NK-92 treated with Interleukin-12 subunit alpha and Interleukin-12 subunit beta, amount 100 ng/mL, for 24 hours (cell line): ENCODE results near the gene TTLL8.

Experiments
- DNase-seq: peaks from one replicate; lab custom pipeline; 2025; lab: John Stamatoyannopoulos, UW

The TTLL8 gene

DNA sequence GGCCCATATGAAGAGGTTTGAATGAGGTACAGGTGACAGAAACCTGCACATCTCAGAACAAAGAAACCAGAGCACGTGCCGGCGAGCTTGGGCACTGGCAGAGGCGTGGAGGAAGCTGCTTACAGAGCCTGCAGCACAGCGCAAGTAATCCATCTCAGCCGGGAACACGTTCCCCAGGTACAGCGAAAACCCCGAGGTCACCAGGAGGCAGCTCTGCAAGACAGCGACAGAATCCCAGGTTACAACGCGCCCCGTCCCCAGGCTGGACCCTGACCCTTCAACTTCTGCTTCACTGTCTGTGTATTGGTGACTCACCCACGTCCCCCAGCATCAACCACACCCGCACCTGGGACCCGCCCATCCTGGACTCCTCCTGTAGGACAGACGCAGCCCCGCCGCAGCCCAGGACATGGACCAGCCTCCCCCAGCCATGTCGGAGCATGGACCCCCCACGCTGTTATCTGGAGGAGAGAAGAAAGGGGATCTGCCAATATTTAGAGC is 24.9 kb upstream of the TTLL8 start:
- DNase-seq: no peak

- no peak for DNase-seq
Observed at GRCh38 chr22:50082197-50082715, 24.2 kb upstream of the TTLL8 start.

- no peak for DNase-seq
Observed at GRCh38 chr22:50081426-50082196, 23.5 kb upstream of the TTLL8 start.

GRCh38 chr22:50080077-50080465 is 22.0 kb upstream of the TTLL8 start:
- no peak for DNase-seq

DNA sequence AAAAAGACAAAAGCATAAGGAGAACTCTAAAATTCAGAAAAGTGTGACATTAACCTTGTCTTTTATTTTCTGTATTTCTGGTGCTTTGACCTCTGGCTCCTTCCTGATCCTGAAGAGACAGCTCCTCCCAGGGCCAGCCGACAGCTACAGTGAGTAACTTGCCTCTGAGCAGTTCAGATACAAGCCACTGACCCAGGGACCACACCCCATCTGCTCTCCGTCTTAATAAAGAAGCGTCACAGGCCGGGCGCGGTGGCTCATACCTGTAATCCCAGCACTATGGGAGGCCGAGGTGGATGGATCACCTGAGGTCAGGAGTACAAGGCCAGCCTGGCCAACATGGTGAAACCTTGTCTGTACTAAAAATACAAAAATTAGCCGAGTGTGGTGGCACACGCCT is 20.7 kb upstream of the TTLL8 start:
- no peak for DNase-seq

DNA sequence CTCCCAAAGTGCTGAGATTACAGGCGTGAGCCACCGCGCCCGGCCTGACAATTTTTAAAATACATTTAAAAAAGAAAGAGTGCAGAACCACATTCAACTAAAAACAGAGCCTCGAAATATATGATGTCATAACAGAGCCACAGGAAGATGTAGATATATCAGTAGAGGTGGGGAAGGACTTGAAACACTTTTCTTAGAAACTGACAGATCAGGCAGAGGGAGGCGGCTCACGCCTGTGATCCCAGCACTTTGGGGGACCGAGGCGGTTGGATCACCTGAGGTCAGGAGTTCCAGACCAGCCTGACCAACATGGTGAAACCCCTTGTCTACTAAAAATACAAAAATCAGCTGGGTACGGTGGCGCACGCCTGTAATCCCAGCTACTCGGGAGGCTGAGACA is 20.1 kb upstream of the TTLL8 start:
- DNase-seq: no peak

DNA sequence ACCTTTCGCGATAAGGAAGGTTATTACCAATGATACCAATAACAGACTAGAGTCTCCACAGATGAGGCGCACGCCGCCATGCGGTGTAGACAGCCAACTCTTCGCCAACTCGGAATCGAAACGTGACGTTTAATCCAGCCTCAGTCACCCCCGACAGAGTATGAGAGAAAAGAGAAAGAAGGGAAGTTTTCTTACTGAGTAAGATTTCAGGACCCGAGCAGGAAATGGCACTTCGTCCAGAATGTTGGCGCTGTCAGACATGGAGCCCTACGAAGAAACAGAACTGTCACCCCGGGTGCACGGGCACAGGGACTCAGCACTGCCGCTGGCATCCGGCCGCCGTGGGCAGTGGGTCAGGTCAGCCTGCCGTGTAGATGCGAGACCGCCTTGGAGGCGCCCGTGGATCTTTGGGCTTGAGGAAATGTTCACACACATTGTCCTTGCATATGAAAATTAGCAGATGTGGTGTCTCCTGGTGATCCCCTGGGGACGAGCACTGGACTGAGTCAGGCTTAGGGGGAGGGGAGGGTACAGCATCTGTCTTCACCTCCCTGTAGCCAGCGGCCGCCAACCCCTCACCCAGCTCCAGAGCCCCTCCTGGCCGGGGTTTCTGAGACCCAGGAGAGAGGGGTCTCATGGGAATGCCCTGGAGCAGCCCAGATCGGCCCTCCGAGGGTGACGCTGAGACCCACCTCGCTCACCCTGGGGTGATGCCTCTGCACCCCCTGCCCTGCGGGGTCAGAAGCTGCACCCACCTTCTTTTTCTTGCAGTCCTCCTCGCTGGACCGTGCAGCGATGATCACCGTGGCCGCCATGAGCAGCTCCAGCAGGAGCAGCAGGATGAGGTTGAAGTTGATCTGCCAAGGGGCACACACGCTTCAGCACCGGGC is 18.8 kb upstream of the TTLL8 start:
- no peak for DNase-seq

- DNase-seq: no peak
Observed at GRCh38 chr22:50074551-50075530, 16.7 kb upstream of the TTLL8 start.

DNA sequence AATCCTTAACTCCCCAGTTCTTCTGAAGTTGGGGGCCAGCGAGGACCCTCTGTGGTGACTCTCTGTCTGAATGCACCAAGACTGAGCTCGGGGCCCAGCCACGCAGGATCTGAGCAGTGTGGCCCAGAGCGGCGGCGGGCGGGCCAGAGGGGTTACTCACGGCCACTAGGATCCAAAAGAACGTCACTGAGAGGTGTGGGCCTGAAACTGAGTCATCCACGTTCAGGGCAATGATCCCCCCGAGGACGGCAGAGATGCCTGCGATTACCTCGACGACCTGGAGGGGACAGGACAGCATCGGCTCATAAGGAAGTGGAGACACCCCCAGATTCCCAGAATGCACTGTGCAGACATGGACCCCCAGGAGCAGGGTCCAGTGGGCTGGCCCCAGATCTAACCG is 16.0 kb upstream of the TTLL8 start:
- no peak for DNase-seq

- no peak for DNase-seq
Observed at GRCh38 chr22:50072714-50073538, 14.8 kb upstream of the TTLL8 start.

DNA sequence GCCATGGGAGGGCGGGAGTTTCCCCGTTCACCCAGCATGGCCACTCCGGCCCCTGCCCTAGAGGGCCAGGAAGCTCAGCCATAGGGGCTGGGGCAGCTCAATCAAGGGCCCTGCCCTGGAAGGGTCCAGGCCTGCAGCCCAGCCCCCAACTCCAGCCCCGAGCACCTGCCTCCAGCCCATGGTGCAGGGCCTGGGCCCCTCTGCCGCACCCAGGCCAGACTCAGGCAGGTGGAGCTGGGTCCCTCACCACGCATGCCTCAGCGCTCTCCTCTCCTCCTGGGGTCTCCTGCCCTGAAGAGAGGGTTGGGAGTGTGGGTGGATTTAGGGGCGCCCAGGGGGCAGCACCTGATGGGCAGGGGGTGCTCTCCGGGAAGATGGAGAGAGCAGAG is 14.1 kb upstream of the TTLL8 start:
- DNase-seq: no peak

DNA sequence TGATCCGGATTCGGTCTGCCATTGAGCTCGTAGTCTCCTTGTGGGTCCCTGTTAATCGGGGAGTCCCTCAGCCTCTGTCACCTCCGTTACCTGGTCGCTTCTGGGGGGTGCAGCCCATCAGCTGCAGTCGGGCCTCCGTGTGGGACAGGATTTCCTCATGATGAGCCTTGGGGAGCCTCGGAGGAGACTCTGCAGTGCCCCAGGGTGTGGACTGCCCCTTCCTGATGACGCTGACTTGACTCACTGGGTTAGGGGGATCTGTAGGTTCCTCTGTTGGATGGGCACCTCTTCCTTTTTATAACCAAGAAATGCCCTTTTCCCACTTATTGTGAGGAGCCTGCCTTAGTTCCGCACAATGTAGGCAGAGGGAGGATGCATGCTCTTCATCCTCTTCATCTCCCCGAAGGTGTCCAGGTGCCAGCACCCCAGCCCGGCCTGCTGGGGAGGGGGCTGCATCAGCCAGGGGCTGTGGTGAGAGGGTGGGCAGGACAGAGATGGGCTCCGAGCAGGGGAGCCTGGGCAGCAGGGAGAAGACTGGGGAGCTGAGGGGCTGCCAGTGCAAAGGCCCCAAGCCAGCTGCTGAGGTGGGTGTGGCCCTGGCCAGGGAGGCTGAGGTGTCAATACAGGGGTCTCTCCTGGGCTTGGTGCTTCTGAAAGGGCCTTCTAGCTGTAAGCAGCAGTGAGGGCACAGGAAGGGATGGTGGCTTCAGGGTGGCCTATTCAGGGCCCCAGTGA is 13.5 kb upstream of the TTLL8 start:
- DNase-seq: no peak

GRCh38 chr22:50070366-50070765 is 12.3 kb upstream of the TTLL8 start:
- no peak for DNase-seq

GRCh38 chr22:50068096-50068495 is 10.0 kb upstream of the TTLL8 start:
- no peak for DNase-seq

- DNase-seq: no peak
Observed at GRCh38 chr22:50067244-50067643, 9.1 kb upstream of the TTLL8 start.

- DNase-seq: no peak
Observed at GRCh38 chr22:50064453-50064852, 6.4 kb upstream of the TTLL8 start.

- DNase-seq: no peak
Observed at GRCh38 chr22:50063589-50064393, 5.7 kb upstream of the TTLL8 start.

DNA sequence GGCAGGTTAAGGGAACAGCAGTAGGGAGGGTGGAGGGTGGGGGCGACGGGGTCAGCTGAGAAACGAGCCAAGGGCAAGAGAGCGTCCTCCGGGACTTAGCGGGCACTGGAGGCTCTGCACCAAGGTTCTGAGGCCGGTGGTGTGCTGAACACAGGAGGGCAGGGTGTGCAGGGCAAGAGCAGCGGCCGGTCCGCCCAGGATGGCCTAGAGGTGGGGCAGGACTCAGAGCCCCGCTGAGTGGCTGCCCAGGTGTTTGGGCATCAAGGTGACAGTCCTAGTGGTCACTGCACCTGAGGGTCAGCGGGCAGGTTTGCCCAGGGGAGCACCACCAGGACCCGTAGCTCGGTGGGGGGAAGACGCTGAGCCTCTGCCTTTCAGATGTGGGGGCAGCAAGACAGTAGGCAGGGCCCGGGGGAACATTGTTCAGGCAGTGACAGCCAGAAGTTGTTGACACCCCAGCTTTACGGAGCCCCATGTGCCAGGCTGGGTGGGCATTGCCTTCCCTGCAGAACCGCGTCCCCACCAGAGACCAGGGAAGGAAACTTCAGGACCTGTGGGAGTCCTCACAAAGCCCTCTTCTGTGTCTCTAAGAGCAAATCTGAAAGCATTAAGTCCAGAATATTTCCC is 4.5 kb upstream of the TTLL8 start:
- no peak for DNase-seq
